Activated gamma-delta T cell (primary cell): ENCODE measurements around the gene NINJ2.
"Not testable (repeated sequence)": the region's sequence is repeated elsewhere in the genome, so short reads cannot be mapped to it uniquely, and the experiment has no call there.

Experiments
- DNase-seq: peaks from one replicate; lab custom pipeline; 2025; lab: John Stamatoyannopoulos, UW

The NINJ2 gene

GRCh38 chr12:586318-587071 lies 76.8 kb downstream of the NINJ2 start:
- no peak for DNase-seq

GRCh38 chr12:585062-586061 lies 77.9 kb downstream of the NINJ2 start:
- no peak for DNase-seq

GRCh38 chr12:583251-583869 lies 79.9 kb downstream of the NINJ2 start:
- DNase-seq = no peak

GRCh38 chr12:581746-582145 lies 81.5 kb downstream of the NINJ2 start:
- DNase-seq = no peak

GRCh38 chr12:581321-581720 lies 81.9 kb downstream of the NINJ2 start:
- no peak for DNase-seq

- no peak for DNase-seq
Observed at GRCh38 chr12:580813-581212, 82.4 kb downstream of the NINJ2 start.

- DNase-seq = no peak
Observed at GRCh38 chr12:579420-580110, 83.7 kb downstream of the NINJ2 start.

- DNase-seq = no peak
Observed at GRCh38 chr12:578748-579419, 84.4 kb downstream of the NINJ2 start.

GRCh38 chr12:577994-578747 lies 85.1 kb downstream of the NINJ2 start:
- not testable (repeated sequence) for DNase-seq

- no peak for DNase-seq
Observed at GRCh38 chr12:576615-577110, 86.6 kb downstream of the NINJ2 start.

- DNase-seq = peak; percentile 62
Observed at GRCh38 chr12:575948-576614, 87.2 kb downstream of the NINJ2 start.

- DNase-seq = no peak
Observed at GRCh38 chr12:575129-575502, 88.1 kb downstream of the NINJ2 start.

GRCh38 chr12:574475-575128 lies 88.6 kb downstream of the NINJ2 start:
- no peak for DNase-seq

GRCh38 chr12:573232-573631 lies 90.0 kb downstream of the NINJ2 start:
- DNase-seq = no peak

- DNase-seq = no peak
Observed at GRCh38 chr12:572532-572899, 90.7 kb downstream of the NINJ2 start.

GRCh38 chr12:571795-572531 lies 91.3 kb downstream of the NINJ2 start:
- no peak for DNase-seq

- no peak for DNase-seq
Observed at GRCh38 chr12:570921-571794, 92.1 kb downstream of the NINJ2 start.
